ENCODE data around the gene SLC26A4. TPM values are rescaled to one million over a fixed set of nuclear protein-coding genes. Genes with fewer than 3 reads are reported as not detected.
A peak's percentile ranks its signal among the peaks of the same experiment; 100 is the strongest.

The SLC26A4 gene
- 0.12 and 0.52 TPM in 2 replicates for total RNA-seq
- long read RNA-seq = 0 reads

GRCh38 chr7:107660381-107661080, at the start of gene SLC26A4:
TSS of gene SLC26A4 (plus strand) at chr7:107660828. CDS start at chr7:107661642, 814 bp downstream.
- no peak for DNase-seq (ENCODE audit: low read depth, low spot score)

DNA sequence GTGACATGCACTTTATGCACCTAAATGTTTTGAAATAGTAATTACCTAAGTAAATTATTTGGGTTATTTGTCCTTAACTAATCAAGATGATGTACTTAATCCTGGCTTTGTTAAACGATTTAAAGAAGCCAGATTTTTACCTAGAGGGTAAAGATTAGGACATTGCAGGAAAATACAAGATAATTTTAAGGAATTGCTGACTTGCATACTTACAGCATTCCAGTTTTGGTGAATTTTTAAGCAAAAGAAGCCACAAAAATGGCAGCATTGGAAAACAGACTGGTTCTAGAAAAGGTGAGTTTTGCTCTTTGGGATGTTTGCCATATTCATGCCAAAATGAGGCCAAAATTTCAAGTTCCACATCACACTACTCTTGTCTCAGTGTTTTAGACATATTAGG, 47.2 kb upstream of the SLC26A4 start:
- H3K4me3 Mint-ChIP-seq = no peak overlapping the region
- no peaks in the 10 kb centered on the region for H3K27me3 Mint-ChIP-seq (ENCODE audit: low read depth)
- peaks cover 7% of the 10 kb centered on the region for H3K36me3 Mint-ChIP-seq (ENCODE audit: low read depth)
- no peak for DNase-seq (ENCODE audit: low read depth, low spot score)
- TF ChIP-seq CTCF (conservative IDR thresholded peaks at IDR 0.05) = no peak
- no peaks in the 10 kb centered on the region for H3K4me1 Mint-ChIP-seq
- no peak overlapping the region for H3K27ac Mint-ChIP-seq (ENCODE audit: unreplicated experiment)
- H3K9me3 Mint-ChIP-seq = no peaks in the 10 kb centered on the region

More at GRCh38 chr7:107660381-107661080, at the start of gene SLC26A4:
- TF ChIP-seq CTCF (conservative IDR thresholded peaks at IDR 0.05) = no peak
- peaks cover 88% of the 10 kb centered on the region for H3K27me3 Mint-ChIP-seq (ENCODE audit: low read depth)
- H3K4me3 Mint-ChIP-seq = peak within 1 kb of the TSS; percentile 87
- peaks cover 11% of the 10 kb centered on the region for H3K4me1 Mint-ChIP-seq
- no peaks in the 10 kb centered on the region for H3K36me3 Mint-ChIP-seq (ENCODE audit: low read depth)
- no peaks in the 10 kb centered on the region for H3K9me3 Mint-ChIP-seq
- H3K27ac Mint-ChIP-seq (ENCODE audit: unreplicated experiment) = no peak within 1 kb of the TSS

- H3K4me3 Mint-ChIP-seq = no peak overlapping the region
- no peaks in the 10 kb centered on the region for H3K4me1 Mint-ChIP-seq
- DNase-seq (ENCODE audit: low read depth, low spot score) = no peak
- TF ChIP-seq CTCF (conservative IDR thresholded peaks at IDR 0.05) = no peak
- H3K27me3 Mint-ChIP-seq (ENCODE audit: low read depth) = no peaks in the 10 kb centered on the region
- no peaks in the 10 kb centered on the region for H3K9me3 Mint-ChIP-seq
- no peak overlapping the region for H3K27ac Mint-ChIP-seq (ENCODE audit: unreplicated experiment)
- peaks cover 5% of the 10 kb centered on the region for H3K36me3 Mint-ChIP-seq (ENCODE audit: low read depth)
These were observed 46.7 kb upstream of the SLC26A4 start for GRCh38 chr7:107613948-107614347.

DNA sequence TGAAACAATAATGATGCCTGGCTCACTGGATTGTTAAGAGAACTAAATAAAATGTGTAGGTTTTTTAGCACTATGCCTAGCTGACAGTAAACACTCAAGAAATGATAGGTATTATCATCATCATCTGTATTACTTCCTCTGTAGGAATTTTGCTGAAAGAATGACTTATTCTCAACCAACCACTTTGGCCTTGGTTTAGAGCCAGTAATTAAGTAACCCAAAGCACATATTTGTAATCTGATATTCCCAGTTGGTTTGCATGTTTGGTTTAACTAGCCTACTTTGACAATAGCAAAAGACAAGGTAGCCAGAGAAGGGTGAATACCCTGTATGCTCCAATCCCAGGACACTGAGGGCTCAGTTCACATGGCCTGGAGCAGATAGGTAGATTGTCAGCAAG, 46.2 kb upstream of the SLC26A4 start:
- TF ChIP-seq CTCF (conservative IDR thresholded peaks at IDR 0.05) = no peak
- Mint-ChIP-seq H3K9me3 (no peaks in the 10 kb centered on the region), H3K27me3 (ENCODE audit: low read depth) (no peaks in the 10 kb centered on the region), H3K27ac (ENCODE audit: unreplicated experiment) (no peak overlapping the region), H3K36me3 (ENCODE audit: low read depth) (peaks cover 5% of the 10 kb centered on the region), H3K4me3 (no peak overlapping the region), H3K4me1 (no peaks in the 10 kb centered on the region)
- DNase-seq (ENCODE audit: low read depth, low spot score) = no peak

DNA sequence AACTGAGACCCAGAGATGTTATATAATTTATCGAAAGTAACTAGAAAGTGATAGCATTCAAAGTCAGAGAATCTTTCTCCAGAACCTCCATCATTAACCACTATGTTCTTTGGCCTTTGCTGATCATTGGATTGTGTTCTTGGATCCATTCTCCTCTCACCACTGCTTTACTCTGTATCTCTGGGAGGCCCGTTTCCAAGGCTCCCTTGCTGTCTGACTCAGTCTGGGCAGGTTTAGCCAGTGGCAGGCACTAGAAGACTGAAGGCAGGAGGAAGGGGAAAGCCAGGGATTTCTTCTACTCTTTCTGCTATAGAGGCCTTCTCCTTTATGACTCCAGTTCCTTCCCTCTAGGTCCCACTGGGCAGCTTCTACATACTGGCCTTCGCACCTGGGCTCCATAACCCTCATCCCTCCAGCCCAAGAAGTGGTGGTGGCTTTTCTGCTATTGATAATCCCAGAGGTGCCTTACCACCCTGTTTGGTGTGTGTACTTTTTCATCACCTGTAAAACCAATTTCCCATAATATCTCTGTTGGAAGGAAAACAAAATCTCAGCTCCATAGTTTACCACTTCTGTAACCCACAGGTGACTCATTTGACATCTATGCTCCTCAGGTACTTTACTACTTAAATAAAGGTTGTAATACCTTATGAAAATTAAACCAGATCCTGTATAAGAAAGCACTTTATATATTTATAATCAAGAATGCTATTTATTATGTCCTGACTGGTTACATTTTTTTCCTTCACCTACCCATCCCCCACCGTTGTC, 44.5 kb upstream of the SLC26A4 start:
- no peak overlapping the region for H3K4me3 Mint-ChIP-seq
- DNase-seq (ENCODE audit: low read depth, low spot score) = no peak
- H3K36me3 Mint-ChIP-seq (ENCODE audit: low read depth) = peaks cover 5% of the 10 kb centered on the region
- H3K9me3 Mint-ChIP-seq = no peaks in the 10 kb centered on the region
- TF ChIP-seq CTCF (conservative IDR thresholded peaks at IDR 0.05) = no peak
- H3K27ac Mint-ChIP-seq (ENCODE audit: unreplicated experiment) = peak overlapping the region; percentile 78
- H3K27me3 Mint-ChIP-seq (ENCODE audit: low read depth) = no peaks in the 10 kb centered on the region
- no peaks in the 10 kb centered on the region for H3K4me1 Mint-ChIP-seq

Measured in neural crest cell (in vitro differentiated cells).